ENCODE measurements around the gene GPBP1. TPM values are rescaled to one million over a fixed set of nuclear protein-coding genes. Genes with fewer than 3 reads are reported as not detected.

GPBP1 gene
- polyA plus RNA-seq, 1 donor = 92.1 TPM

DNA sequence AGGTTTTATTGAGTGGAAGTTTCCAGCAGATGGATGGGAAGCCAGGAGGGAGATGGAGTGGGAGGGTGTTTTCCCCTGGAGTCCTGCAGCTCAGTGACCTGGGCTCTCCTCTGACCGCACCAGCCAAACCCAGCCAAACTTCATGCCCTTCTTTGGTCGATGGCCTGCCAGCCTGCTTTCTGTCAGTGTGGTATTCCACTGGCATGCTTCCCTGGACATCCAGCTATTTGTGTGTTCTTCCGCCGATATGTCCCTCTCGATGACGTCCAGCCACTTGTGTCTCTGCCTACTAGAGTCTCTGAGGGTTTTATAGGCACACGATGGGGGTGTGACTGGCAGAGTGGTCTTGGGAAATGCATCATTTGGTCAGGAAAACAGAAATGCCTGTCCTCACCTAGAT, 33.8 kb downstream of the GPBP1 start:
- no peak for DNase-seq
- no peak overlapping the region for H3K4me3 ChIP-seq (ENCODE audit: low read length)
- no peak overlapping the region for H3K27ac ChIP-seq (ENCODE audit: low read length)
- no CpG with 5 or more reads among the region's 7 CpGs for WGBS (ENCODE audit: insufficient coverage, low lambda C conversion rate)
- peaks cover 3% of the 10 kb centered on the region for H3K36me3 ChIP-seq (ENCODE audit: control insufficient read depth, insufficient read depth, low read length)
- no peaks in the 10 kb centered on the region for H3K9me3 ChIP-seq (ENCODE audit: control insufficient read depth, low read depth, low read length)
- no peaks in the 10 kb centered on the region for H3K4me1 ChIP-seq (ENCODE audit: control insufficient read depth, insufficient read depth, low read length)
- H3K27me3 ChIP-seq (ENCODE audit: control insufficient read depth, insufficient read depth, low read length) = no peaks in the 10 kb centered on the region

DNA sequence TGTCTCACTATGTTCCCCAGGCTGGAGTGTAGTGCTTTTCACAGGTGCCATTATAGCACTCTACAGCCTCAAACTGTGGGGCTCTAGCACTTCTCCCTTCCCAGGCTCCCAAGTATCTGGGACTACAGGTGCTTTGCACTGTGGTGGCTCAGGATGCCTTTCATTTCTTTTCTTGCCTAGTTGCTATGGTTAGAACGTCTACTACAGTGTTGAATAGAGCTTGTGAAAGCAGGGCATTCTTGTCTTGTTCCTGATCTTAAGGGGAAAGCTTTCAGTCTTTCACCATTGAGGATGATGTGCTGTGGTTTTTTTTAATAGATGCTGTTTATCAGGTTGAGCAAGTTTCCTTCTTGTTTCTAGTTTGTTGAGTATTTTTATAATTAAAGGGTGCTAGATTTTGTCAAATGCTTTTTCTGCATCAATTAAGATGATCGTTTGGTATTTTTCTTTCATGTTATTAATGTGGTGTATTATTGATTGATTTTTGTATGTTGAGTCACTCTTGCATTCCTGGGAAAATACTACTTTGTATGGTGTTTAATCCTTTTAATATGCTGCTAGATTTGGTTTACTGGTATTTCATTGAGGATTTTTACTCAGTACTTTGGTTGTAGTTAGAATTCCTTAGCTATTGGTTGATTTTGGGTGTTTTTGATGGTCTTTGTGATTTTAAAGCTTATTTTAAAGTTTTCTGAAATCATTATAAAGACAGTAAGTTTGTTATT, 35.6 kb downstream of the GPBP1 start:
- DNase-seq = no peak
- peaks cover 10% of the 10 kb centered on the region for H3K36me3 ChIP-seq (ENCODE audit: control insufficient read depth, insufficient read depth, low read length)
- H3K27ac ChIP-seq (ENCODE audit: low read length) = no peak overlapping the region
- no peaks in the 10 kb centered on the region for H3K9me3 ChIP-seq (ENCODE audit: control insufficient read depth, low read depth, low read length)
- WGBS (ENCODE audit: insufficient coverage, low lambda C conversion rate) = 100% methylated on average over 1 of the region's 2 CpGs
- no peaks in the 10 kb centered on the region for H3K27me3 ChIP-seq (ENCODE audit: control insufficient read depth, insufficient read depth, low read length)
- no peak overlapping the region for H3K4me3 ChIP-seq (ENCODE audit: low read length)
- H3K4me1 ChIP-seq (ENCODE audit: control insufficient read depth, insufficient read depth, low read length) = no peaks in the 10 kb centered on the region

DNA sequence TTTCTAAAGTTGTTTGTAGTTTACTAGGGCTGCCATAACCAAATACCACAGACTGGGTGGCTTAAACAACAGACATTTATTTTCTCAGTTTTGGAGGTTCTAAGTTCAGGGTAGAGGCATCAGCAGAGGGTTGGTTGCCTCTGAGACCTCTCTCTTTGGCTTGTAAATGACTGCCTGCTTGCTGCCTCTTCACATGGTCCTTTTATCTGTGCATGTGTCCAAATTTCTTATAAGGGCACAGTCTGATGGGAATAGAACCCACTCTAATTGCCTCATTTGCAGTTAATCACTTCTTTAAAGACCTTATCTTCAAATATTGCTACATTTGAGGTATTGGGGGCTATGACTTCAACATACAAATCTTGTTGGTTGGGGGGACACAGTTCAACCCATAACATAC, 36.8 kb downstream of the GPBP1 start:
- Histone ChIP-seq H3K36me3 (ENCODE audit: control insufficient read depth, insufficient read depth, low read length) (peaks cover 22% of the 10 kb centered on the region), H3K9me3 (ENCODE audit: control insufficient read depth, low read depth, low read length) (no peaks in the 10 kb centered on the region), H3K27ac (ENCODE audit: low read length) (no peak overlapping the region), H3K4me3 (ENCODE audit: low read length) (no peak overlapping the region), H3K27me3 (ENCODE audit: control insufficient read depth, insufficient read depth, low read length) (no peaks in the 10 kb centered on the region), H3K4me1 (ENCODE audit: control insufficient read depth, insufficient read depth, low read length) (no peaks in the 10 kb centered on the region)
- no peak for DNase-seq

DNA sequence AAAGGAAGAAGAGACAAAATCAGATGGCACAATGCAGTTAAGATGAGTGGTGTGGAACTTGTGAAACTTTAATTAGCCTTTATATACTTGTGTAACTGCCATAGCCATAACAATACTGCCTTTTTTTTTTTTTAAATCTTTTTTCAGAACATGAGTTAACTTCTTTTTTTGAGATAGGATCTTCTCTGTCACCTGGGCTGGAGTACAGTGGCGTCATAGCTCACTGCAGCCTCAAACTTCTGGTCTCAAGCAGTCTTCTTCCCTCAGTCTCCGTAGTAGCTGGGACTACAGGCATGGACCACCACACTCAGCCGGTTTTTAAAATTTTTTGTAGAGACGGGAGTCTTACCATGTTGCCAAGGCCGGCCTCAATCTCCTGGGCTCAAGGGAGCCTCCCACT, 37.2 kb downstream of the GPBP1 start:
- Histone ChIP-seq H3K4me1 (ENCODE audit: control insufficient read depth, insufficient read depth, low read length) (no peaks in the 10 kb centered on the region), H3K4me3 (ENCODE audit: low read length) (no peak overlapping the region), H3K27ac (ENCODE audit: low read length) (no peak overlapping the region), H3K27me3 (ENCODE audit: control insufficient read depth, insufficient read depth, low read length) (no peaks in the 10 kb centered on the region), H3K9me3 (ENCODE audit: control insufficient read depth, low read depth, low read length) (no peaks in the 10 kb centered on the region), H3K36me3 (ENCODE audit: control insufficient read depth, insufficient read depth, low read length) (peaks cover 26% of the 10 kb centered on the region)
- no peak for DNase-seq
- WGBS (ENCODE audit: insufficient coverage, low lambda C conversion rate) = 80% methylated on average over 1 of the region's 5 CpGs

DNA sequence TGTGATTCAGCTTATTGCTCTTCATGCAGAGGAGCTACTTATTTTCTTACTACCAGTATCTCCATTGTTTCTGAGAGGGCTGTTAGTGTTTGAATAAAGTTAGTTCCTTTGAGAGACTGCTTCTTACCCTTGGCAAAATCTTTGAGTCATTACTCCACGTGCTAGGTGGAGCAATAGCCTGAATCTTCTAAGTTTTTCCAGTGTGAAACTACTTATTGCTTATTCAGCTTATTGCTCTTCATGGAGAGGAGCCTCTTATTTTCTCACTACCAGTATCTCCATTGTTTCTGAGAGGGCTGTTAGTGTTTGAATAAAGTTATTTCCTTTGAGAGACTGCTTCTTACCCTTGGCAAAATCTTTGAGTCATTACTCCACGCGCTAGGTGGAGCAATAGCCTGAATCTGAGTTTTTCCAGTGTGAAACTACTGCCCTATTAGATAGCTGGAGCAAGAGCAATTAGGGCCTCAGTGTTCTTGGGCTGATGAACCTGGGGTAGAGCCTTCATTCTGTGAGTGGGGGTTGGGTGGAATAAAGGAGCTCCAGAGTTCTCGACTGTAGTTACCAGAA, 41.9 kb downstream of the GPBP1 start:
- H3K4me1 ChIP-seq (ENCODE audit: control insufficient read depth, insufficient read depth, low read length) = no peaks in the 10 kb centered on the region
- H3K27me3 ChIP-seq (ENCODE audit: control insufficient read depth, insufficient read depth, low read length) = no peaks in the 10 kb centered on the region
- no peak overlapping the region for H3K4me3 ChIP-seq (ENCODE audit: low read length)
- peaks cover 33% of the 10 kb centered on the region for H3K36me3 ChIP-seq (ENCODE audit: control insufficient read depth, insufficient read depth, low read length)
- no peak overlapping the region for H3K27ac ChIP-seq (ENCODE audit: low read length)
- no peaks in the 10 kb centered on the region for H3K9me3 ChIP-seq (ENCODE audit: control insufficient read depth, low read depth, low read length)
- no CpG with 5 or more reads among the region's 4 CpGs for WGBS (ENCODE audit: insufficient coverage, low lambda C conversion rate)
- DNase-seq = no peak

DNA sequence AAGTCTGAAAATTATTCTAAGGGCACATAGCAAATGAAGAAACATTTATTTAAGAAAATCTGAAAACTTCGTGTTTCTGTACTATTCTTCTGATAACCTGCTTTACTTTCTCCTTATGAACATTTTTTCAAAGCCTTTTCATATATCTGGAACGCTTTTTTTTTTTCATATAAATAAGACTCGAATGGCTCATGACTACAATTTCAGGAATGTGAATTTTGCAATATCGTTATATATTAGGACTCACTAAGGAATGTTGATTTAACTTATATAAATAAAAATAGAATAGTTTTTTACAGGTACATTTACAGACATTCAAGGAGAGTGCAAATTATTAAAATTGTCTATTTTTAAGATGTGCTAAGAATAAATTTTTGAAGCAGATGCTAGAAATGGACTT, 42.9 kb downstream of the GPBP1 start:
- H3K4me1 ChIP-seq (ENCODE audit: control insufficient read depth, insufficient read depth, low read length) = no peaks in the 10 kb centered on the region
- H3K36me3 ChIP-seq (ENCODE audit: control insufficient read depth, insufficient read depth, low read length) = peaks cover 33% of the 10 kb centered on the region
- H3K4me3 ChIP-seq (ENCODE audit: low read length) = no peak overlapping the region
- no peaks in the 10 kb centered on the region for H3K9me3 ChIP-seq (ENCODE audit: control insufficient read depth, low read depth, low read length)
- no peaks in the 10 kb centered on the region for H3K27me3 ChIP-seq (ENCODE audit: control insufficient read depth, insufficient read depth, low read length)
- 92% methylated on average over 4 of the region's 4 CpGs for WGBS (ENCODE audit: insufficient coverage, low lambda C conversion rate)
- no peak overlapping the region for H3K27ac ChIP-seq (ENCODE audit: low read length)
- DNase-seq = no peak

DNA sequence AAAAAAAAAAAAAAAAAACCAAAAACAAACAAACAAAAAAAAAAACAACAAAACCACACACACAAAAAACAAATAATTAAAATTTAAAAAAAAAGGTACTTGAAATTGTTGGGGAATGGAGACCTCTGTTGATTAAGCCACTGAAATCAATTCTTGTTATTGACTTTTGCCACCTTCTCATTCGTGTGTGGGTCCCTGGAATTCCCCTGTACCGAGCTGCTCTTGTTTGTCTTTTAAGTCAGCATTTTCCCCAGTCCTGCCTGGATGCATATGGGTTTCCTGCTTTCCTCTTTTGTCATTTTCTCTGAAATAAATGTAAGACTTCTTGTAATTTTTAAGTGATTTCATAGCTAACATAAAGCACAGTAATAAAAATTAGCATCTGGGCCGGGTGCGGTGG, 45.5 kb downstream of the GPBP1 start:
- Histone ChIP-seq H3K9me3 (ENCODE audit: control insufficient read depth, low read depth, low read length) (no peaks in the 10 kb centered on the region), H3K36me3 (ENCODE audit: control insufficient read depth, insufficient read depth, low read length) (peaks cover 28% of the 10 kb centered on the region), H3K4me3 (ENCODE audit: low read length) (no peak overlapping the region), H3K4me1 (ENCODE audit: control insufficient read depth, insufficient read depth, low read length) (no peaks in the 10 kb centered on the region), H3K27ac (ENCODE audit: low read length) (no peak overlapping the region), H3K27me3 (ENCODE audit: control insufficient read depth, insufficient read depth, low read length) (no peaks in the 10 kb centered on the region)
- WGBS (ENCODE audit: insufficient coverage, low lambda C conversion rate) = 75% methylated on average over 2 of the region's 4 CpGs
- DNase-seq = no peak

DNA sequence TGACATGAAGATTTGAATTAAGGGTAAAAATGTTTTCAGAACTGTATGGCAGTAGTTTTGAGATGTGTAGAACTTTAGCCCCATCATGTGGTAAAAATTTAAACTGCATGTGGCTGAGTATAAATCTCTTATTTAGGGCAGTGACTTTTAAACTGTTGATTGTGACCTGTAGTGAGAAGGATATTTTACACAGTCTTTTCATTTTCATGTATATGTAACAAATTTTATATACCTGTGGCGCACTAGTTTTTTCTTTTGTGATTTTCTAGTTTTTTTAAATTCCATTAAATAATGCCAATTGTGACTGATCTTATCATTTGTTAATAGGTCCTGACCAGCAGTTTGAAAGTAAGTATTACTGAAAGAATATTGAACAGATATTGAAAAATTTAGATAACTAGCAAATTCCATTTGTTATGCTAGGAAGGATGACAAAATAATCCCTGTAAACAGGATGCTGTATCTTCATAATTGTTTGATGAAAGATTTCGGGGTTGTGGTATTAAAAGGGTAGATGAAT, 47.2 kb downstream of the GPBP1 start:
- H3K4me3 ChIP-seq (ENCODE audit: low read length) = no peak overlapping the region
- no peak overlapping the region for H3K27ac ChIP-seq (ENCODE audit: low read length)
- no peaks in the 10 kb centered on the region for H3K27me3 ChIP-seq (ENCODE audit: control insufficient read depth, insufficient read depth, low read length)
- H3K36me3 ChIP-seq (ENCODE audit: control insufficient read depth, insufficient read depth, low read length) = peaks cover 17% of the 10 kb centered on the region
- H3K9me3 ChIP-seq (ENCODE audit: control insufficient read depth, low read depth, low read length) = no peaks in the 10 kb centered on the region
- WGBS (ENCODE audit: insufficient coverage, low lambda C conversion rate) = 93% methylated on average over 2 of the region's 2 CpGs
- no peaks in the 10 kb centered on the region for H3K4me1 ChIP-seq (ENCODE audit: control insufficient read depth, insufficient read depth, low read length)
- peak; percentile 43 to 53 for DNase-seq

DNA sequence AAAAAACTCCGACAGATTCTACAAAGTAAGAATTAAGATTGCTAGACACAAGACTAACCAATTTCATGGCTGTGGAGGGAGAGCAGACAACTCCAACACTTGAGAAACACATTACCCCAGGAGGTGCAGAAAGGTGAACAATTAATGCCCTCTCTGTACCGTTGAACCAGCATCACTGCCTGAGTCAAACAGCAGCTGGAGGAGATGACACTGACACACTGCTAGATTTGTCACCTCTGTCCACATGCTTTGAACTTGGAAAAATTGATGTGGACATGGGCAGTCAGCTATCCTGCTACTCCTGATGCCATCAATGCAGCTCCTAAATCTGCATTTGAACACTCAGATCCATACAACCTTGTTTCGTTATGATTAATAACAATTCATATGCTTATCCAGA, 51.7 kb downstream of the GPBP1 start:
- no peak for DNase-seq
- Histone ChIP-seq H3K9me3 (ENCODE audit: control insufficient read depth, low read depth, low read length) (no peaks in the 10 kb centered on the region), H3K4me1 (ENCODE audit: control insufficient read depth, insufficient read depth, low read length) (no peaks in the 10 kb centered on the region), H3K36me3 (ENCODE audit: control insufficient read depth, insufficient read depth, low read length) (peaks cover 7% of the 10 kb centered on the region), H3K27ac (ENCODE audit: low read length) (no peak overlapping the region), H3K27me3 (ENCODE audit: control insufficient read depth, insufficient read depth, low read length) (no peaks in the 10 kb centered on the region), H3K4me3 (ENCODE audit: low read length) (no peak overlapping the region)
- 100% methylated on average over 1 of the region's 3 CpGs for WGBS (ENCODE audit: insufficient coverage, low lambda C conversion rate)

DNA sequence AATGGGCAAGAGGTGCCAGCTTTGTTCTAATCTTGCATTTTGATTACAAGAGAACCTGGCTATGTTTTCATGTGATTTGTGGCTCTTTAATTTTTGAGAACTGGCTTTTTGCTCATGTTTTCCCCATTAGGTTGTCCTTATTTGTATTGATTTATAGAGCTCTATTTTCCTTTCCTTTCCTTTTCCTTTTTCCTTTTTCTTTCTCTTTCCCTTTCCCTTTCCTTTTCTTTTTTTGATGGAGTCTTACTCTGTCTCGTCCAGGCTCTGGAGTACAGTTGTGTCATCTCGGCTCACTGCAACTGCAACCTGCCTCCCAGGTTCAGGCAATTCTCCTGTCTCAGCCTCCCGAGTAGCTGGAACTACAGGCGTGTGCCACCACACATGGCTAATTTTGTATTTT, 55.5 kb downstream of the GPBP1 start:
- Histone ChIP-seq H3K4me3 (ENCODE audit: low read length) (no peak overlapping the region), H3K4me1 (ENCODE audit: control insufficient read depth, insufficient read depth, low read length) (no peaks in the 10 kb centered on the region), H3K27me3 (ENCODE audit: control insufficient read depth, insufficient read depth, low read length) (no peaks in the 10 kb centered on the region), H3K9me3 (ENCODE audit: control insufficient read depth, low read depth, low read length) (no peaks in the 10 kb centered on the region), H3K36me3 (ENCODE audit: control insufficient read depth, insufficient read depth, low read length) (peaks cover 39% of the 10 kb centered on the region), H3K27ac (ENCODE audit: low read length) (no peak overlapping the region)
- 100% methylated on average over 2 of the region's 4 CpGs for WGBS (ENCODE audit: insufficient coverage, low lambda C conversion rate)
- no peak for DNase-seq

DNA sequence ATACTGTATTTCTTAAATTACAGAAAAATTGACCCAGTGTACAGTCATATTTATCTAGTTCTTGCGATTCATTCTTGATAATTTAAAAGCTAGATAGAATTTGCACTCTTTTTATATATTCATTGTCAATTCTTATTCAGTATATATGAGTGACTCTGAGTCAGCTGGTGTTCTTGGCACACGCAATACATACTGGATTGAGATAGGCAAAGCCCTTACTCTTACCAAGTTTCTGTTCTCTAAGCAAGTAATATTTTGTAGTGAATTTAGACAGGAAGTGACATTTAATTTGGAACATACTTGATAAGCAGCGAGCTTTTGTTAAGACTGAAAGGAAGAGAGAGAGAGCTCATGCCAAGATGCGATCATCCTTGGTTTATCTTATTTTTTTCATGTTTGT, 57.7 kb downstream of the GPBP1 start:
- H3K36me3 ChIP-seq (ENCODE audit: control insufficient read depth, insufficient read depth, low read length) = peaks cover 45% of the 10 kb centered on the region
- no peaks in the 10 kb centered on the region for H3K27me3 ChIP-seq (ENCODE audit: control insufficient read depth, insufficient read depth, low read length)
- H3K9me3 ChIP-seq (ENCODE audit: control insufficient read depth, low read depth, low read length) = no peaks in the 10 kb centered on the region
- no peak for DNase-seq
- H3K4me1 ChIP-seq (ENCODE audit: control insufficient read depth, insufficient read depth, low read length) = no peaks in the 10 kb centered on the region
- no peak overlapping the region for H3K27ac ChIP-seq (ENCODE audit: low read length)
- 100% methylated on average over 2 of the region's 4 CpGs for WGBS (ENCODE audit: insufficient coverage, low lambda C conversion rate)
- H3K4me3 ChIP-seq (ENCODE audit: low read length) = no peak overlapping the region

Data from large intestine (tissue), 3 donors.